ENCODE measurements around the gene SLC25A43. TPM values are rescaled to one million over a fixed set of nuclear protein-coding genes. Genes with fewer than 3 reads are reported as not detected.

The SLC25A43 gene
- total and polyA plus RNA-seq, 2 experiments from 2014 or later: 8.7 to 8.9 TPM

- no peak overlapping the region for H3K27ac Mint-ChIP-seq
- no peak overlapping the region for H3K4me2 ChIP-seq
Measured at GRCh38 chrX:119410854-119411253, 11.7 kb downstream of the SLC25A43 start.

More at GRCh38 chrX:119410854-119411253, 11.7 kb downstream of the SLC25A43 start:
- Mint-ChIP-seq H3K9me3 (no peaks in the 10 kb centered on the region), H3K27me3 (ENCODE audit: insufficient read depth, low read depth, poor library complexity) (peaks cover 1% of the 10 kb centered on the region), H3K36me3 (ENCODE audit: low read depth) (no peaks in the 10 kb centered on the region; the same call in 2 of the 3 replicates), H3K4me3 (no peak overlapping the region), H3K4me1 (no peaks in the 10 kb centered on the region)
- H3K4me1 ChIP-seq (ENCODE audit: insufficient read depth): no peaks in the 10 kb centered on the region
- H4K20me1 ChIP-seq (replicated peaks; ENCODE audit: insufficient read depth): no peaks in the 10 kb centered on the region
- DNase-seq (ENCODE audit: low spot score): no peak
- no peak overlapping the region for H3K27ac ChIP-seq (ENCODE audit: low read depth)
- no peaks in the 10 kb centered on the region for H3K9me2 ChIP-seq (ENCODE audit: insufficient read depth)
- no peak overlapping the region for H3K4me3 ChIP-seq
- H3K27me3 ChIP-seq (ENCODE audit: insufficient read depth): no peaks in the 10 kb centered on the region
- H3F3A ChIP-seq (replicated peaks; ENCODE audit: low read depth): no peaks in the 10 kb centered on the region
- no peak for ATAC-seq
- no peaks in the 10 kb centered on the region; the same call in 1 of the 2 replicates for H3K36me3 ChIP-seq (ENCODE audit: insufficient read depth)
- no peaks in the 10 kb centered on the region for H3K79me2 ChIP-seq (replicated peaks; ENCODE audit: insufficient read depth)
- H2AFZ ChIP-seq: no peak overlapping the region
- TF ChIP-seq, protein P1, sequence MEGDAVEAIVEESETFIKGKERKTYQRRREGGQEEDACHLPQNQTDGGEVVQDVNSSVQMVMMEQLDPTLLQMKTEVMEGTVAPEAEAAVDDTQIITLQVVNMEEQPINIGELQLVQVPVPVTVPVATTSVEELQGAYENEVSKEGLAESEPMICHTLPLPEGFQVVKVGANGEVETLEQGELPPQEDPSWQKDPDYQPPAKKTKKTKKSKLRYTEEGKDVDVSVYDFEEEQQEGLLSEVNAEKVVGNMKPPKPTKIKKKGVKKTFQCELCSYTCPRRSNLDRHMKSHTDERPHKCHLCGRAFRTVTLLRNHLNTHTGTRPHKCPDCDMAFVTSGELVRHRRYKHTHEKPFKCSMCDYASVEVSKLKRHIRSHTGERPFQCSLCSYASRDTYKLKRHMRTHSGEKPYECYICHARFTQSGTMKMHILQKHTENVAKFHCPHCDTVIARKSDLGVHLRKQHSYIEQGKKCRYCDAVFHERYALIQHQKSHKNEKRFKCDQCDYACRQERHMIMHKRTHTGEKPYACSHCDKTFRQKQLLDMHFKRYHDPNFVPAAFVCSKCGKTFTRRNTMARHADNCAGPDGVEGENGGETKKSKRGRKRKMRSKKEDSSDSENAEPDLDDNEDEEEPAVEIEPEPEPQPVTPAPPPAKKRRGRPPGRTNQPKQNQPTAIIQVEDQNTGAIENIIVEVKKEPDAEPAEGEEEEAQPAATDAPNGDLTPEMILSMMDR (conservative IDR thresholded peaks at IDR 0.05; ENCODE audit: low read depth in 2 of 2): no peak
- no peak for TF ChIP-seq EZH2 (IDR thresholded peaks at IDR 0.05; ENCODE audit: low read depth, unreplicated experiment)
- no peak for TF ChIP-seq CREB1 (CRISPR knock-in tag; IDR thresholded peaks at IDR 0.05; ENCODE audit: low read depth)
- no peak for TF ChIP-seq ZNF114 (CRISPR knock-in tag; IDR thresholded peaks at IDR 0.05)
- TF ChIP-seq ZNF462 (CRISPR knock-in tag; IDR thresholded peaks at IDR 0.05): no peak
- no peak for TF ChIP-seq EZH2phosphoT487 (IDR thresholded peaks at IDR 0.05; ENCODE audit: unreplicated experiment)
- no peak for TF ChIP-seq NANOG (IDR thresholded peaks at IDR 0.05; ENCODE audit: borderline replicate concordance)
- no peak for TF ChIP-seq POLR2AphosphoS5 (IDR thresholded peaks at IDR 0.05; ENCODE audit: low read depth)
- TF ChIP-seq STAT1 (IDR thresholded peaks at IDR 0.05; ENCODE audit: unreplicated experiment): no peak
- TF ChIP-seq REST (IDR thresholded peaks at IDR 0.05; ENCODE audit: unreplicated experiment): no peak
- TF ChIP-seq JUNB (IDR thresholded peaks at IDR 0.05; ENCODE audit: unreplicated experiment): no peak
- TF ChIP-seq, protein P2, sequence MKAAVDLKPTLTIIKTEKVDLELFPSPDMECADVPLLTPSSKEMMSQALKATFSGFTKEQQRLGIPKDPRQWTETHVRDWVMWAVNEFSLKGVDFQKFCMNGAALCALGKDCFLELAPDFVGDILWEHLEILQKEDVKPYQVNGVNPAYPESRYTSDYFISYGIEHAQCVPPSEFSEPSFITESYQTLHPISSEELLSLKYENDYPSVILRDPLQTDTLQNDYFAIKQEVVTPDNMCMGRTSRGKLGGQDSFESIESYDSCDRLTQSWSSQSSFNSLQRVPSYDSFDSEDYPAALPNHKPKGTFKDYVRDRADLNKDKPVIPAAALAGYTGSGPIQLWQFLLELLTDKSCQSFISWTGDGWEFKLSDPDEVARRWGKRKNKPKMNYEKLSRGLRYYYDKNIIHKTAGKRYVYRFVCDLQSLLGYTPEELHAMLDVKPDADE (IDR thresholded peaks at IDR 0.05): no peak
